ENCODE results near the gene TBATA.

The TBATA gene

DNA sequence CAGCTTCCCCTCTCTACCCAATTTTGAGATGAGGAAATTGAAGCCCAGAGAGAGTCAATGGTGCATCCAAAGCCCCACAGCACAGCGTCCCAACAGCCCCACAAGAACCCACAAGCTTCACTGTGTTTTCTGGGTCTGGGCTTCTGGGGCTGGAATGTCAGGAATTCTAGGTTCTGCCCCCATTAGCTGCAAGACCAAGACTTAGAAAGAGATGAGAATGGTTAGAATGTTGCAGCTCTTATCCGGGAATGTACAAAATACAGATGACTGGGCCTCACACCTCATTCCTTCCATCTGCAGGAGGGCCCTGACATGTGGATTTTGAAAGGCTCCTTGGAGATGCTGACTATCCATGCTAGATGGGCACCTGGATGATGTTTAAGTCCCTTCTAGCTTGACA, 24.5 kb upstream of the TBATA start:
- H3K4me3 ChIP-seq (ENCODE audit: low read depth, low read length): no peak overlapping the region
- TF ChIP-seq, protein P1, sequence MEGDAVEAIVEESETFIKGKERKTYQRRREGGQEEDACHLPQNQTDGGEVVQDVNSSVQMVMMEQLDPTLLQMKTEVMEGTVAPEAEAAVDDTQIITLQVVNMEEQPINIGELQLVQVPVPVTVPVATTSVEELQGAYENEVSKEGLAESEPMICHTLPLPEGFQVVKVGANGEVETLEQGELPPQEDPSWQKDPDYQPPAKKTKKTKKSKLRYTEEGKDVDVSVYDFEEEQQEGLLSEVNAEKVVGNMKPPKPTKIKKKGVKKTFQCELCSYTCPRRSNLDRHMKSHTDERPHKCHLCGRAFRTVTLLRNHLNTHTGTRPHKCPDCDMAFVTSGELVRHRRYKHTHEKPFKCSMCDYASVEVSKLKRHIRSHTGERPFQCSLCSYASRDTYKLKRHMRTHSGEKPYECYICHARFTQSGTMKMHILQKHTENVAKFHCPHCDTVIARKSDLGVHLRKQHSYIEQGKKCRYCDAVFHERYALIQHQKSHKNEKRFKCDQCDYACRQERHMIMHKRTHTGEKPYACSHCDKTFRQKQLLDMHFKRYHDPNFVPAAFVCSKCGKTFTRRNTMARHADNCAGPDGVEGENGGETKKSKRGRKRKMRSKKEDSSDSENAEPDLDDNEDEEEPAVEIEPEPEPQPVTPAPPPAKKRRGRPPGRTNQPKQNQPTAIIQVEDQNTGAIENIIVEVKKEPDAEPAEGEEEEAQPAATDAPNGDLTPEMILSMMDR (IDR thresholded peaks at IDR 0.05; ENCODE audit: low read depth, low read length, missing control alignments): no peak
- no peak for DNase-seq (ENCODE audit: low read depth)

DNA sequence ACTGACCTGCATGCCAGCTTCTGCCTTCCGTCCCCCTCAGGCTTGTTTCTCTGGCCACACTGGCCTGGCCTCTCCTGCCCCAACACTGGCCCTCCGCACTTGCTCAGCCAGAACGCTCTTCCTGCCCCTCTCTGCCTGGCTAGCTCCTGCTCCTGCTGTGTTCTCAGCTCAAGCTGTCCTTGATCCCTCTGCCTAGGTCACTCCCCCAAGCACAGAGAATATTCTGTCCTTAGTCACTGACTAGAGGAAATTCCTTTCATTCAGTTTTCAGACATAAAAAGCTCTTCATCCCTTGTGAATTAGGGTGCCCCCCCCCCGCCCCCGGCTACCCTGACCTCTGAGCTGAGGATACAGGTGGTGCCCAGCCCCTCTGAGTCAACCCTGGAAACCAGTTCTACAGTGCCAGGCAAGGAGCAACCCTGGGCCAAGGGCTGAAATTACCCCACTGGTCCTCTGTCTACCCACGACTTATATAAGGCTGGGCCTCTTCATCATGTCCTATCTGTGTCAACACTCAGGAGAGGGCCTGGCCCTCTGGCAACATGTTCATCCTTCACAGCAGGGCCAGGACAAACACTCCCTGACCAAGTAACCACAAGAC, 23.9 kb upstream of the TBATA start:
- no peak for DNase-seq (ENCODE audit: low read depth)
- TF ChIP-seq, protein P1 (IDR thresholded peaks at IDR 0.05; ENCODE audit: low read depth, low read length, missing control alignments): no peak
- no peak overlapping the region for H3K4me3 ChIP-seq (ENCODE audit: low read depth, low read length)

DNA sequence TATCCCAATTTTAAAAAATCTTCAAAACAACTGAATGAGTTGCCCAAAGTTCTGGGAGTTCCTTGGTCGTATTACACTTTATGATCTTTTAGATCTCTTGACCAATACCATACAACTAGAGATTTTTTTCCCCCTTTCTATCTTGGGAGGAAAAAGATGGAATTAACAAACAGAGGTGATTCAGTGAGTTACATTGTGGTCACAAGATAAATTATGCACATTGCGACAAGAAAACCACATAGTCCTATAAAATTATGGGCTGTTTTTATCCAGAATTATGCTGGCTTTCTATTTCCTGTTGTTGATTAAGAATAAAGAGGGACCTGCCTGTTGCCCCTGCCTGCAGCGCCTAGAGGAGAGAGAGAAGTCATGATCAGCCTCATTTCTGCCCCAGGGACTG, 22.4 kb upstream of the TBATA start:
- no peak for DNase-seq (ENCODE audit: low read depth)
- TF ChIP-seq, protein P1 (IDR thresholded peaks at IDR 0.05; ENCODE audit: low read depth, low read length, missing control alignments): no peak
- H3K4me3 ChIP-seq (ENCODE audit: low read depth, low read length): no peak overlapping the region

DNA sequence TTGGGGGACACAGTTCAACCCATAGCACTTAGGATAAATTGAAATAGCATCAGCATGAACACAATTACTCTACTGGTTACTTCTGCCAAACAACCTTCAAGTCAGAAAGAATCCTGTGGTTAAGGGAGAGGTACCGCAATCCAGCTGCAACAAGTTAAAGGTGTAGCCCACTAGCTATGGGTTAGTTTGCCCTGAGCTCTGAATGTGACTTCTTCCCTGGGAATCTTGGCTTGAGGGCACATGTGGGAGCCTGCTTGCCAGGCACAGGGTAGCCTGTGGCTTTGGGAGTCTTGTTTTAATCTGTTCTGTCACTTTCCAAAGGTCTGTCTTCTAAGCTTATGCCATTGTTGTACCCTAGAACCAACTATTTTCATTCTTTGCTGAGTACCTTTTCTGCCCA, 21.7 kb upstream of the TBATA start:
- no peak overlapping the region for H3K4me3 ChIP-seq (ENCODE audit: low read depth, low read length)
- DNase-seq (ENCODE audit: low read depth): no peak
- TF ChIP-seq, protein P1 (IDR thresholded peaks at IDR 0.05; ENCODE audit: low read depth, low read length, missing control alignments): no peak

DNA sequence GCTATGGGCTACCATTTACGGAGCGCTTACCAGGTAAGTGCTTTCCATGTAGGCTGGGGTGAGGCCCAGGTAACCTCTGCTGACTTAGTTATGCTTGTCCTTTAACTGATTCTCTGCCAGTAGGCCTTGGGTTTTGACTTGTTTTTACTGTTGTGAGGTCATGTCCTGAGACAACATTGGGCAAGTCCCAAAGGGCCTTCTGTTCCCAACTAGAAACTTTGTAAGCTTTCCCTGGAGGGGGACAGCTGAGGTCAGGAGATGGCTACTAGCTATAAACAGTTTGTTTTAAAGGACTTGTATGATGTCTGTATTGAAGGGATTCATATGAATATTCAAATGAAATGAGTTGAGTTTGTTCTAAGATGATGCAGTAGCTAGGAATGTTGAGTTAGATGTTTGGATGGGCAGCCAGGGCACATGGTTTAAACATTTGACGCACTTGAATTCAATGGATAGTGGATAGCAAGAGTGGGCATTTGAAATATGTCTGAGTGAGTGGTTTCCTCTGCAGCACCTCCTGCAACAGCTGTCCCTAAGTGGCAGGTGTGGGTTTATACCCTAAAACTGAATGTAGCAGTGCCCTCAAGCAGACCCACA, 20.5 kb upstream of the TBATA start:
- H3K4me3 ChIP-seq (ENCODE audit: low read depth, low read length): no peak overlapping the region
- DNase-seq (ENCODE audit: low read depth): no peak
- TF ChIP-seq, protein P1 (IDR thresholded peaks at IDR 0.05; ENCODE audit: low read depth, low read length, missing control alignments): no peak

DNA sequence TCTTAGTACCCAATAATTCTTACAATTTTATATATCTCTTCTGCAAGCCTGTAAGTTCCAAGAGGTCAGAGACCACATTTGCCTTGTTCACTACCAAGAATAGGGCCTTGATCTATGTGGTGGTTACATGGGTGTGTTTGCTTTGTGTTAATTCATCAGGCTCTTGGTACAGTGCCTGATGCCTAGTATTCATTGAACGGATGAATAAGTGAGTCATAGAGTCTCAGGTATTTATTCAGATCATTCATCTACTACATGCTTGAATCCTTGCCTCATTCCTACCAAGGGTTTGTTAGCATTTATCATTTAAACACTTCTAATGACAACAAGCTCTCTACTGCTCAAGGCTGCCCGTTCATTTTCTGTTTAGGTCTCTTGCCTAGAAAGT, 19.2 kb upstream of the TBATA start:
- DNase-seq (ENCODE audit: low read depth): no peak
- TF ChIP-seq, protein P1 (IDR thresholded peaks at IDR 0.05; ENCODE audit: low read depth, low read length, missing control alignments): no peak

More for the DNA sequence above, 19.2 kb upstream of the TBATA start:
- no peak overlapping the region for H3K4me3 ChIP-seq (ENCODE audit: low read depth, low read length)
